ENCODE results near the gene ALDH3A1. TPM values are rescaled to one million over a fixed set of nuclear protein-coding genes. Genes with fewer than 3 reads are reported as not detected.

The ALDH3A1 gene
- total and polyA plus RNA-seq, 2 of the 4 experiments (the other 2 are of a cell fraction), result not detected

GRCh38 chr17:19750835-19751234, 2.7 kb upstream of the ALDH3A1 start (continued):
- no peak for TF ChIP-seq MXI1 (IDR thresholded peaks at IDR 0.05; ENCODE audit: borderline replicate concordance, low read depth, low read length)
- TF ChIP-seq, protein P1, sequence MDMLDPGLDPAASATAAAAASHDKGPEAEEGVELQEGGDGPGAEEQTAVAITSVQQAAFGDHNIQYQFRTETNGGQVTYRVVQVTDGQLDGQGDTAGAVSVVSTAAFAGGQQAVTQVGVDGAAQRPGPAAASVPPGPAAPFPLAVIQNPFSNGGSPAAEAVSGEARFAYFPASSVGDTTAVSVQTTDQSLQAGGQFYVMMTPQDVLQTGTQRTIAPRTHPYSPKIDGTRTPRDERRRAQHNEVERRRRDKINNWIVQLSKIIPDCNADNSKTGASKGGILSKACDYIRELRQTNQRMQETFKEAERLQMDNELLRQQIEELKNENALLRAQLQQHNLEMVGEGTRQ (IDR thresholded peaks at IDR 0.05; ENCODE audit: low read depth, low read length), result no peak

- TF ChIP-seq MAZ (IDR thresholded peaks at IDR 0.05; ENCODE audit: borderline replicate concordance, low read depth, low read length), result no peak
- TF ChIP-seq, protein P1 (IDR thresholded peaks at IDR 0.05; ENCODE audit: low read depth, low read length), result no peak
- TF ChIP-seq FOS (IDR thresholded peaks at IDR 0.05; ENCODE audit: low read depth, low read length), result no peak
- TF ChIP-seq RAD21 (IDR thresholded peaks at IDR 0.05; ENCODE audit: low read length), result no peak
- no peak for TF ChIP-seq BHLHE40 (IDR thresholded peaks at IDR 0.05; ENCODE audit: low read depth, low read length)
- TF ChIP-seq CEBPB (IDR thresholded peaks at IDR 0.05; ENCODE audit: low read depth, low read length), result no peak
- no peak overlapping the region for H2BK20ac ChIP-seq (ENCODE audit: low read depth, low read length)
- H4K8ac ChIP-seq (ENCODE audit: low read depth in 2 of 2, low read length in 2 of 2), result no peak overlapping the region
- H3K9me3 ChIP-seq (ENCODE audit: control insufficient read depth, insufficient read depth, low read length), result no peaks in the 10 kb centered on the region
- no peak overlapping the region for H4K5ac ChIP-seq (ENCODE audit: low read depth, low read length)
- no peak overlapping the region for H2BK5ac ChIP-seq (ENCODE audit: low read depth, low read length, poor library complexity, severe bottlenecking)
- POLR2A ChIA-PET (ENCODE audit: unreplicated experiment), result no interaction called here
- peaks cover 4% of the 10 kb centered on the region for H3K4me1 ChIP-seq (ENCODE audit: control insufficient read depth, insufficient read depth, low read length)
- no peak overlapping the region for H2AK9ac ChIP-seq (replicated peaks; ENCODE audit: low read depth, low read length, poor library complexity)
- H2AFZ ChIP-seq (replicated peaks; ENCODE audit: low read length, poor library complexity), result no peak overlapping the region
- H2BK15ac ChIP-seq (ENCODE audit: low read depth, low read length), result no peak overlapping the region
- H4K91ac ChIP-seq (ENCODE audit: insufficient read depth, low read depth, low read length), result no peak overlapping the region
- H3K36me3 ChIP-seq (ENCODE audit: control insufficient read depth, insufficient read depth, low read length), result no peaks in the 10 kb centered on the region
- no peak overlapping the region for H3K14ac ChIP-seq (replicated peaks; ENCODE audit: low read depth, low read length)
- BruUV-seq (replicated peaks), result no TSS peak
- CTCF ChIA-PET, result no interaction called here
- 0 out of 2 replicates have a peak, but pooled peaks cover 4% of the 10 kb centered on the region for H3K9me1 ChIP-seq (ENCODE audit: insufficient read depth, low read length)
- H3K79me1 ChIP-seq (ENCODE audit: low read depth in 1 of 2, low read length in 2 of 2), result no peaks in the 10 kb centered on the region
- H3K56ac ChIP-seq (ENCODE audit: extremely low read depth, insufficient read depth, low read length), result no peak overlapping the region
- H3K23ac ChIP-seq (ENCODE audit: low read depth, low read length), result no peak overlapping the region
- H3K4me3 ChIP-seq (ENCODE audit: insufficient read depth, low read depth, low read length), result no peak overlapping the region
- DNase-seq (no peak), ATAC-seq (ENCODE audit: low read depth) (no peak)
- intact Hi-C loops (cut with micrococcal nuclease) (no loop called here), in situ Hi-C loops (cut with MboI; ENCODE audit: low sequenced_read_pairs) (no loop called here), dilution Hi-C loops (cut with HindIII; ENCODE audit: low sequenced_read_pairs, unreplicated experiment) (no loop called here)
- H2AK5ac ChIP-seq (ENCODE audit: low read depth, low read length), result no peak overlapping the region
- H3K4me2 ChIP-seq (ENCODE audit: low read depth, low read length), result no peak overlapping the region
- no peak overlapping the region for H3K27ac ChIP-seq (ENCODE audit: insufficient read depth, low read length)
- no peak overlapping the region for H3K4ac ChIP-seq (ENCODE audit: low read depth, low read length)
- no peaks in the 10 kb centered on the region; the same call in 1 of the 2 replicates for H4K20me1 ChIP-seq (ENCODE audit: insufficient read depth, low read length)
- H3K9ac ChIP-seq (ENCODE audit: low read depth, low read length), result no peak overlapping the region
- WGBS, 2 experiments (ENCODE audit: extremely low coverage in 2 of 2, insufficient read length in 1 of 2), result 81% methylated on average over 7 of the region's 9 CpGs; no CpG with 5 or more reads in 1 of the 2 experiments
- H3K27me3 ChIP-seq (ENCODE audit: control insufficient read depth, insufficient read depth, low read length), result peaks cover 33% of the 10 kb centered on the region
- H2BK120ac ChIP-seq (ENCODE audit: low read depth, low read length), result no peak overlapping the region
- H3K18ac ChIP-seq (ENCODE audit: low read depth, low read length), result no peak overlapping the region
These were observed 2.0 kb upstream of the ALDH3A1 start for GRCh38 chr17:19750020-19750572.
